Muscle layer of duodenum (tissue), 2 donors: ENCODE results near the gene AIPL1.
A peak's percentile ranks its signal among the peaks of the same experiment; 100 is the strongest.

Experiments
- H3K27ac ChIP-seq: one replicate; pipeline ENCODE4 v1.7.0; 2013; ENCODE audit warnings: mild to moderate bottlenecking, low read length
- H3K27me3 ChIP-seq: one replicate; pipeline ENCODE4 v1.7.0; 2013; ENCODE audit warnings: low read depth, mild to moderate bottlenecking, control low read depth, low read length
- H3K36me3 ChIP-seq, 2 donors: one replicate each; pipeline ENCODE4 v1.7.0; 2013; ENCODE audit warnings: low read length in 2 of 2, control low read depth in 1 of 2, mild to moderate bottlenecking in 1 of 2; ENCODE audit not compliant: insufficient read depth in 2 of 2, control insufficient read depth in 1 of 2
- H3K4me1 ChIP-seq, 2 donors: one replicate each; pipeline ENCODE4 v1.7.0; 2013; ENCODE audit warnings: low read length in 2 of 2, mild to moderate bottlenecking in 2 of 2, control low read depth in 1 of 2, moderate library complexity in 1 of 2; ENCODE audit not compliant: insufficient read depth in 2 of 2, control insufficient read depth in 1 of 2
- H3K4me3 ChIP-seq, 2 donors: one replicate each; pipeline ENCODE4 v1.7.0; 2013; ENCODE audit warnings: low read length in 2 of 2, low read depth in 1 of 2, mild to moderate bottlenecking in 1 of 2
- H3K9me3 ChIP-seq, 2 donors: one replicate each; pipeline ENCODE4 v1.7.0; 2013; ENCODE audit warnings: low read length in 2 of 2, control low read depth in 1 of 2, mild to moderate bottlenecking in 1 of 2; ENCODE audit not compliant: control insufficient read depth in 1 of 2
- donor health status: healthy.

The AIPL1 gene

GRCh38 chr17:6455321-6455705, 20.4 kb upstream of the AIPL1 start:
- H3K4me3 ChIP-seq = no peak overlapping the region
- no peaks in the 10 kb centered on the region for H3K9me3 ChIP-seq
- H3K27ac ChIP-seq = no peak overlapping the region
- H3K36me3 ChIP-seq = no peaks in the 10 kb centered on the region
- no peaks in the 10 kb centered on the region for H3K4me1 ChIP-seq
- H3K27me3 ChIP-seq = no peaks in the 10 kb centered on the region

- Histone ChIP-seq H3K4me3 (no peak overlapping the region), H3K4me1 (no peaks in the 10 kb centered on the region), H3K36me3 (no peaks in the 10 kb centered on the region), H3K9me3 (no peaks in the 10 kb centered on the region), H3K27ac (no peak overlapping the region), H3K27me3 (no peaks in the 10 kb centered on the region)
Observed at GRCh38 chr17:6454495-6455320, 19.8 kb upstream of the AIPL1 start.

GRCh38 chr17:6453279-6454024, 18.5 kb upstream of the AIPL1 start:
- Histone ChIP-seq H3K9me3 (no peaks in the 10 kb centered on the region), H3K27me3 (no peaks in the 10 kb centered on the region), H3K27ac (no peak overlapping the region), H3K36me3 (no peaks in the 10 kb centered on the region), H3K4me3 (no peak overlapping the region), H3K4me1 (no peaks in the 10 kb centered on the region)

GRCh38 chr17:6452471-6453266, 17.7 kb upstream of the AIPL1 start:
- no peak overlapping the region for H3K4me3 ChIP-seq
- H3K27me3 ChIP-seq = no peaks in the 10 kb centered on the region
- H3K9me3 ChIP-seq = no peaks in the 10 kb centered on the region
- H3K36me3 ChIP-seq = no peaks in the 10 kb centered on the region
- no peaks in the 10 kb centered on the region for H3K4me1 ChIP-seq
- H3K27ac ChIP-seq = no peak overlapping the region

GRCh38 chr17:6450926-6451832, 16.3 kb upstream of the AIPL1 start:
- Histone ChIP-seq H3K27ac (no peak overlapping the region), H3K27me3 (no peaks in the 10 kb centered on the region), H3K9me3 (no peaks in the 10 kb centered on the region), H3K36me3 (no peaks in the 10 kb centered on the region), H3K4me3 (no peak overlapping the region), H3K4me1 (no peaks in the 10 kb centered on the region)

- Histone ChIP-seq H3K4me1 (peaks cover 0 to 7% of the 10 kb centered on the region in 2 donors), H3K36me3 (no peaks in the 10 kb centered on the region), H3K9me3 (no peaks in the 10 kb centered on the region), H3K27me3 (no peaks in the 10 kb centered on the region), H3K27ac (no peak overlapping the region), H3K4me3 (no peak overlapping the region)
Observed at GRCh38 chr17:6449307-6449706, 14.4 kb upstream of the AIPL1 start.

- peaks cover 0 to 12% of the 10 kb centered on the region in 2 donors for H3K4me1 ChIP-seq
- H3K4me3 ChIP-seq = no peak overlapping the region
- no peaks in the 10 kb centered on the region for H3K36me3 ChIP-seq
- no peak overlapping the region for H3K27ac ChIP-seq
- no peaks in the 10 kb centered on the region for H3K27me3 ChIP-seq
- H3K9me3 ChIP-seq = no peaks in the 10 kb centered on the region
Observed at GRCh38 chr17:6448473-6448872, 13.6 kb upstream of the AIPL1 start.

- no peak overlapping the region for H3K4me3 ChIP-seq
- no peaks in the 10 kb centered on the region for H3K36me3 ChIP-seq
- H3K4me1 ChIP-seq = peaks cover 0 to 15% of the 10 kb centered on the region in 2 donors
- no peak overlapping the region for H3K27ac ChIP-seq
- H3K27me3 ChIP-seq = no peaks in the 10 kb centered on the region
- no peaks in the 10 kb centered on the region for H3K9me3 ChIP-seq
Observed at GRCh38 chr17:6446516-6447100, 11.7 kb upstream of the AIPL1 start.

GRCh38 chr17:6444571-6445335, 9.8 kb upstream of the AIPL1 start:
- no peak overlapping the region for H3K27ac ChIP-seq

More at GRCh38 chr17:6444571-6445335, 9.8 kb upstream of the AIPL1 start:
- no peaks in the 10 kb centered on the region for H3K9me3 ChIP-seq
- peaks cover 0 to 15% of the 10 kb centered on the region in 2 donors for H3K4me1 ChIP-seq
- H3K27me3 ChIP-seq = no peaks in the 10 kb centered on the region
- no peaks in the 10 kb centered on the region for H3K36me3 ChIP-seq
- H3K4me3 ChIP-seq = peak overlapping the region; percentile 59 to 74
